Transverse colon (tissue), 3 donors: Measurements from ENCODE around the gene DGLUCY.

ENCODE experiments used
- CTCF ChIP-seq, 5 experiments: fragments of 200-600 bp in 3 of 5; fragments of 450-650 bp in 2 of 5; sonication (generic) in 3 of 5; IDR thresholded peaks; 1 replicate in 2 of 5; 2 replicates in 3 of 5; pipeline ENCODE4 v1.5.1; 2016 to 2017; ENCODE audit warnings: antibody characterized with exemption in 5 of 5, inconsistent platforms in 3 of 5, mild to moderate bottlenecking in 2 of 5, moderate library complexity in 1 of 5
- POLR2A ChIP-seq: fragments of 450-650 bp; IDR thresholded peaks from one replicate; pipeline ENCODE4 v1.6.1; 2016; ENCODE audit warnings: antibody characterized with exemption, mild to moderate bottlenecking, moderate library complexity

- no peak for TF ChIP-seq CTCF (IDR thresholded peaks at IDR 0.05)
- no peak for TF ChIP-seq POLR2A
These were observed 46.7 kb upstream of the DGLUCY start for GRCh38 chr14:91067186-91067585.
